SK-N-SH (cell line): Measurements from ENCODE around the gene CDH11. TPM values are rescaled to one million over a fixed set of nuclear protein-coding genes. Genes with fewer than 3 reads are reported as not detected.

Experiments
- CTCF ChIA-PET: fragments of 300-600, 350-600 bp; formaldehyde crosslinking; extraction: SDS; loops from one replicate; lab custom pipeline; 2021; lab: Yijun Ruan, JAX
- POLR2A ChIA-PET: fragments of 350-600 bp; sonication (Branson Sonifier 250); formaldehyde crosslinking; extraction: SDS; loops from one replicate; lab custom pipeline; 2020; ENCODE audit warnings: antibody characterized with exemption, inconsistent platforms; lab: Yijun Ruan, JAX
- DNase-seq: peaks from one replicate; pipeline ENCODE4 v3.0.0; 2012
- H2AFZ ChIP-seq: fragments of 200-600 bp; sonication (generic); 2 replicates; pipeline ENCODE4 v1.8.1; 2016; ENCODE audit warnings: antibody characterized with exemption, mild to moderate bottlenecking, low read depth
- H3F3A ChIP-seq: fragments of 200-600 bp; sonication (generic); replicated peaks from 2 replicates; pipeline ENCODE3; 2016; ENCODE audit warnings: antibody characterized with exemption, mild to moderate bottlenecking; ENCODE audit not compliant: insufficient read depth
- H3K27ac ChIP-seq, 2 experiments: fragments of 200-500 bp in 1 of 2; fragments of 200-600 bp in 1 of 2; sonication (Bioruptor generic) in 1 of 2; sonication (generic), shearing (Covaris generic) in 1 of 2; 2 replicates each; pipeline versions ENCODE4 v1.5.1 to v1.6.1; 2014 to 2016; ENCODE audit warnings: low read depth in 2 of 2, inconsistent platforms in 1 of 2, low read length in 1 of 2, mild to moderate bottlenecking in 1 of 2, mixed read lengths in 1 of 2
- H3K27me3 ChIP-seq: fragments of 200-600 bp; sonication (generic), shearing (Covaris generic); 2 replicates; pipeline ENCODE4 v1.6.1; 2016; ENCODE audit warnings: mixed run types; ENCODE audit not compliant: insufficient read depth
- H3K36me3 ChIP-seq, 2 experiments: fragments of 200-500 bp in 1 of 2; fragments of 200-600 bp in 1 of 2; sonication (Bioruptor generic) in 1 of 2; sonication (generic) in 1 of 2; replicated peaks in 1 of 2; 2 replicates each; pipeline versions ENCODE3 to v1.5.1; 2014 to 2016; ENCODE audit warnings: low read length in 1 of 2, mild to moderate bottlenecking in 1 of 2; ENCODE audit not compliant: insufficient read depth in 2 of 2, control insufficient read depth in 1 of 2
- H3K4me1 ChIP-seq, 2 experiments: fragments of 200-500 bp in 1 of 2; fragments of 200-600 bp in 1 of 2; sonication (Bioruptor generic) in 1 of 2; sonication (generic), shearing (Covaris generic) in 1 of 2; 2 replicates each; pipeline versions ENCODE4 v1.5.1 to v1.6.1; 2014 to 2016; ENCODE audit warnings: low read depth in 1 of 2, low read length in 1 of 2, mixed run types in 1 of 2; ENCODE audit not compliant: insufficient read depth in 2 of 2, control insufficient read depth in 1 of 2
- H3K4me2 ChIP-seq: fragments of 200-600 bp; sonication (generic), shearing (Covaris generic); 2 replicates; pipeline ENCODE4 v1.6.1; 2017; ENCODE audit warnings: mixed run types
- H3K4me3 ChIP-seq, 2 experiments: fragments of 200-500 bp in 1 of 2; fragments of 200-600 bp in 1 of 2; sonication (Bioruptor generic) in 1 of 2; sonication (generic), shearing (Covaris generic) in 1 of 2; 2 replicates each; pipeline versions ENCODE4 v1.5.1 to v1.8.1; 2014 to 2016; ENCODE audit warnings: low read depth in 2 of 2, inconsistent platforms in 1 of 2, low read length in 1 of 2, mild to moderate bottlenecking in 1 of 2, mixed read lengths in 1 of 2, moderate library complexity in 1 of 2
- H3K79me2 ChIP-seq: fragments of 200-600 bp; sonication (generic); 2 replicates; pipeline ENCODE4 v1.8.1; 2017; ENCODE audit warnings: mild to moderate bottlenecking; ENCODE audit not compliant: insufficient read depth
- H3K9ac ChIP-seq: fragments of 200-600 bp; sonication (generic); 2 replicates; pipeline ENCODE4 v1.6.1; 2017; ENCODE audit warnings: mixed run types
- H3K9me2 ChIP-seq: fragments of 200-600 bp; sonication (generic); 2 replicates; pipeline ENCODE4 v1.6.1; 2017; ENCODE audit warnings: mixed run types
- H3K9me3 ChIP-seq: fragments of 200-600 bp; sonication (generic); 2 replicates; pipeline ENCODE4 v1.6.1; 2017; ENCODE audit warnings: mixed run types, mild to moderate bottlenecking, moderate library complexity
- H4K20me1 ChIP-seq: fragments of 200-600 bp; sonication (generic); 2 replicates; pipeline ENCODE4 v1.6.1; 2017; ENCODE audit warnings: mild to moderate bottlenecking, mixed run types; ENCODE audit not compliant: insufficient read depth
- CHD2 ChIP-seq: fragments of 150-350 bp; IDR thresholded peaks from 2 replicates; pipeline ENCODE4 v1.6.1; 2018; ENCODE audit warnings: low read length; ENCODE audit not compliant: partially characterized antibody
- ELF1 ChIP-seq: IDR thresholded peaks from 2 replicates; pipeline ENCODE4 v1.4.0; 2012
- EZH2phosphoT487 ChIP-seq: fragments of 200-600 bp; sonication (generic); IDR thresholded peaks from 2 replicates; pipeline ENCODE4 v1.6.1; 2017; ENCODE audit warnings: low read depth, mixed run types, mild to moderate bottlenecking, antibody characterized with exemption, moderate library complexity, borderline replicate concordance
- FOXM1 ChIP-seq: IDR thresholded peaks from 2 replicates; pipeline ENCODE4 v1.4.0; 2012; ENCODE audit warnings: low read depth, mild to moderate bottlenecking
- GABPA ChIP-seq: IDR thresholded peaks from 2 replicates; pipeline ENCODE4 v1.4.0; 2012; ENCODE audit warnings: low read depth, mild to moderate bottlenecking
- GATA2 ChIP-seq: sonication (generic); formaldehyde crosslinking; IDR thresholded peaks from 2 replicates; pipeline ENCODE4 v1.5.0; 2020; ENCODE audit warnings: mild to moderate bottlenecking, missing genetic modification reagents
- JUND ChIP-seq: IDR thresholded peaks from 2 replicates; pipeline ENCODE4 v1.4.0; 2012
- MAX ChIP-seq: IDR thresholded peaks from 2 replicates; pipeline ENCODE4 v1.4.0; 2012; ENCODE audit warnings: low read depth
- RAD21 ChIP-seq: IDR thresholded peaks from 2 replicates; pipeline ENCODE4 v1.6.1; 2012; ENCODE audit warnings: mild to moderate bottlenecking, low read length
- RCOR1 ChIP-seq: fragments of 150-350 bp; IDR thresholded peaks from 2 replicates; pipeline ENCODE4 v1.6.1; 2017; ENCODE audit warnings: antibody characterized with exemption, low read length
- TAF1 ChIP-seq: IDR thresholded peaks from 2 replicates; pipeline ENCODE4 v1.6.1; 2012; ENCODE audit warnings: low read depth, mild to moderate bottlenecking, low read length, moderate library complexity, borderline replicate concordance
- TCF12 ChIP-seq: IDR thresholded peaks from 2 replicates; pipeline ENCODE4 v1.4.0; 2012
- YY1 ChIP-seq: IDR thresholded peaks from 2 replicates; pipeline ENCODE4 v1.4.0; 2012; ENCODE audit warnings: low read depth, mild to moderate bottlenecking
- WGBS: methylation state at CpG from one replicate; pipeline ENCODE4 v1.1.6; 2017; ENCODE audit warnings: low lambda C conversion rate; 5-methylcytosine and 5-hydroxymethylcytosine counted together
- polyA plus RNA-seq, 3 experiments: library from polyadenylated mRNA; depleted of rRNA; stranded (reverse); fragments of >200 nt; gene quantifications; 2 replicates each; pipeline ENCODE4 v1.2.3, GENCODE V29; 2012
- TF ChIP-seq, protein P1 (sequence below): IDR thresholded peaks from 2 replicates; pipeline ENCODE4 v1.4.0; 2012; ENCODE audit warnings: low read depth, borderline replicate concordance

CDH11 gene
- polyA plus RNA-seq, 1 of the 3 experiments (the other 2 are of a cell fraction), result 269 TPM

- POLR2A ChIA-PET, result no interaction called here
- H4K20me1 ChIP-seq, result no peaks in the 10 kb centered on the region
- no peak overlapping the region for H2AFZ ChIP-seq
- H3K36me3 ChIP-seq, result no peaks in the 10 kb centered on the region
- no peak overlapping the region for H3K4me3 ChIP-seq
- no peaks in the 10 kb centered on the region for H3K27me3 ChIP-seq
- H3K9ac ChIP-seq, result no peak overlapping the region
- H3F3A ChIP-seq, result no peaks in the 10 kb centered on the region
- H3K79me2 ChIP-seq, result no peaks in the 10 kb centered on the region
- no peak overlapping the region for H3K27ac ChIP-seq
- H3K9me2 ChIP-seq, result no peaks in the 10 kb centered on the region
- CTCF ChIA-PET, result no interaction called here
- no peak for TF ChIP-seq ELF1
- no peak for TF ChIP-seq RAD21
- no peak for TF ChIP-seq TAF1
- TF ChIP-seq CHD2, result no peak
- no peak for TF ChIP-seq GATA2
- no peak for TF ChIP-seq GABPA
- TF ChIP-seq EZH2phosphoT487, result no peak
- no peak for TF ChIP-seq RCOR1
- TF ChIP-seq, protein P1, sequence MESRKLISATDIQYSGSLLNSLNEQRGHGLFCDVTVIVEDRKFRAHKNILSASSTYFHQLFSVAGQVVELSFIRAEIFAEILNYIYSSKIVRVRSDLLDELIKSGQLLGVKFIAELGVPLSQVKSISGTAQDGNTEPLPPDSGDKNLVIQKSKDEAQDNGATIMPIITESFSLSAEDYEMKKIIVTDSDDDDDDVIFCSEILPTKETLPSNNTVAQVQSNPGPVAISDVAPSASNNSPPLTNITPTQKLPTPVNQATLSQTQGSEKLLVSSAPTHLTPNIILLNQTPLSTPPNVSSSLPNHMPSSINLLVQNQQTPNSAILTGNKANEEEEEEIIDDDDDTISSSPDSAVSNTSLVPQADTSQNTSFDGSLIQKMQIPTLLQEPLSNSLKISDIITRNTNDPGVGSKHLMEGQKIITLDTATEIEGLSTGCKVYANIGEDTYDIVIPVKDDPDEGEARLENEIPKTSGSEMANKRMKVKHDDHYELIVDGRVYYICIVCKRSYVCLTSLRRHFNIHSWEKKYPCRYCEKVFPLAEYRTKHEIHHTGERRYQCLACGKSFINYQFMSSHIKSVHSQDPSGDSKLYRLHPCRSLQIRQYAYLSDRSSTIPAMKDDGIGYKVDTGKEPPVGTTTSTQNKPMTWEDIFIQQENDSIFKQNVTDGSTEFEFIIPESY, result no peak
- TF ChIP-seq TCF12, result no peak
- no peak for TF ChIP-seq YY1
- TF ChIP-seq MAX, result no peak
- no peak for TF ChIP-seq JUND
- TF ChIP-seq FOXM1, result no peak
- no peak overlapping the region for H3K4me2 ChIP-seq
- no peaks in the 10 kb centered on the region for H3K4me1 ChIP-seq
- DNase-seq, result no peak
- H3K9me3 ChIP-seq, result no peaks in the 10 kb centered on the region
Observed at GRCh38 chr16:65148804-65149203, 26.9 kb upstream of the CDH11 start.

GRCh38 chr16:65142276-65142675 is 20.4 kb upstream of the CDH11 start:
- Histone ChIP-seq H3K27ac (no peak overlapping the region), H3F3A (no peaks in the 10 kb centered on the region), H3K9me2 (no peaks in the 10 kb centered on the region), H3K36me3 (no peaks in the 10 kb centered on the region), H4K20me1 (no peaks in the 10 kb centered on the region), H3K27me3 (no peaks in the 10 kb centered on the region), H2AFZ (no peak overlapping the region), H3K4me3 (no peak overlapping the region), H3K9ac (no peak overlapping the region), H3K4me1 (no peaks in the 10 kb centered on the region), H3K79me2 (no peaks in the 10 kb centered on the region), H3K9me3 (no peaks in the 10 kb centered on the region), H3K4me2 (no peak overlapping the region)
- WGBS, result 45% methylated on average over 3 of the region's 3 CpGs
- POLR2A ChIA-PET, result no interaction called here
- no peak for DNase-seq
- CTCF ChIA-PET, result no interaction called here
- no peak for TF ChIP-seq TAF1
